Lower lobe of right lung (tissue), 2 donors: ENCODE measurements around the gene ZNF655. TPM values are rescaled to one million over a fixed set of nuclear protein-coding genes. Genes with fewer than 3 reads are reported as not detected.

Experiments used
- ATAC-seq, 2 donors: fragments of 200-7000 bp; cut with Tn5 transposase; one replicate each; pipeline ENCODE4 v1.9.1; 2020 to 2022; ENCODE audit warnings: mild to moderate bottlenecking in 2 of 2, moderate library complexity in 2 of 2
- DNase-seq: peaks from one replicate; pipeline ENCODE4 v3.0.0-alpha.2; 2020
- H3K27ac ChIP-seq: fragments of 200-600 bp; one replicate; pipeline ENCODE4 v1.8.0; 2022
- H3K27me3 ChIP-seq: fragments of 200-600 bp; one replicate; pipeline ENCODE4 v1.8.0; 2022; ENCODE audit warnings: low read depth
- H3K36me3 ChIP-seq: fragments of 200-600 bp; one replicate; pipeline ENCODE4 v1.8.0; 2022; ENCODE audit warnings: mild to moderate bottlenecking
- H3K4me1 ChIP-seq: fragments of 200-600 bp; one replicate; pipeline ENCODE4 v1.8.0; 2022
- H3K4me3 ChIP-seq: fragments of 200-600 bp; one replicate; pipeline ENCODE4 v1.8.0; 2022; ENCODE audit warnings: mild to moderate bottlenecking
- H3K9me3 ChIP-seq: fragments of 200-600 bp; one replicate; pipeline ENCODE4 v1.8.0; 2022
- CTCF ChIP-seq: fragments of 200-600 bp; IDR thresholded peaks from one replicate; pipeline ENCODE4 v1.8.0; 2022; ENCODE audit warnings: antibody characterized with exemption, mild to moderate bottlenecking
- intact Hi-C: fragments of 100-400 bp; cut with DNase I; formaldehyde crosslinking; loops from one replicate; pipeline ENCODE4 v1.11.0; 2022
- total RNA-seq: library from RNA; stranded (reverse); fragmentation: NEBNext Ultra II Directional; extraction: Animal tissue kit (Norgen Biotek cat#: 25700); gene quantifications from one replicate; pipeline ENCODE4 v1.2.1, GENCODE V29; 2021
- donor health status: DM: no; HTN: yes; CAD: no; lungs with severe emphysema.

Gene ZNF655
- total RNA-seq, 1 donor from 2014 or later = 71.6 TPM

GRCh38 chr7:99531354-99531765, 27.1 kb upstream of the ZNF655 start:
- no peak for ATAC-seq
- H3K27me3 ChIP-seq = no peaks in the 10 kb centered on the region
- no peak for TF ChIP-seq CTCF

GRCh38 chr7:99535667-99536066, 22.8 kb upstream of the ZNF655 start:
- H3K4me3 ChIP-seq = no peak overlapping the region
- H3K36me3 ChIP-seq = peaks cover 14% of the 10 kb centered on the region
- H3K9me3 ChIP-seq = peaks cover 53% of the 10 kb centered on the region
- no peaks in the 10 kb centered on the region for H3K27me3 ChIP-seq
- no peak for TF ChIP-seq CTCF
- H3K27ac ChIP-seq = no peak overlapping the region
- no peak for DNase-seq
- intact Hi-C loops = no loop called here
- ATAC-seq = no peak
- H3K4me1 ChIP-seq = no peaks in the 10 kb centered on the region

More at GRCh38 chr7:99531354-99531765, 27.1 kb upstream of the ZNF655 start:
- DNase-seq = no peak
- Histone ChIP-seq H3K36me3 (peaks cover 43% of the 10 kb centered on the region), H3K9me3 (peaks cover 47% of the 10 kb centered on the region), H3K27ac (no peak overlapping the region), H3K4me3 (no peak overlapping the region), H3K4me1 (no peaks in the 10 kb centered on the region)
- intact Hi-C loops = no loop called here

DNA sequence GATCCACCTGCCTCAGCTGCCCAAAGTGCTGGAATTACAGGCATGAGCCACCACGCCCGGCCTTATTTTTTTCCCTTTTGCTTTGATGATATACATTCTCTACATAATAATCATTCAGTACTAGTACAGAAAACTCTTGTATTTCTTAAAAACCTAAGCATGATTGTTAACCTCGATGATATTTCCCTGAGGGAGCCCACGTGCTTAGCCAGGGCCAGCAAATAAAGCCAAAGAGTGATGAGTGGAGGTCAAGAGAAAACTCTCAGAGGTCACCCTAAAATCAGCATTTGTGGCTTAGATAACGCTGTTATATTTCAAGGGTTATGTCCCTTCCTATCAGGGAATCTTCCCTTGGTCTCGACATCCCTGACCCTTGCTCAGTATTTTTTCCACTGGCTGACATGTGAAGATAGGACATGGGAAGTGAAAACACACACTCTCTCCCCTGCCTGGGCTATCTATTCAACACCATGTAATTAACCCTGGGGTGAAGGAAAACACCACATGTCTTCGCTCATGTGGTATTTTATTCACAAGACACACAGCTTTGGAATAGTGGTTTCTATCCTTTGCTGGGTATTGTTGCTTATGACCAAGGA, 19.1 kb upstream of the ZNF655 start:
- Histone ChIP-seq H3K4me3 (no peak overlapping the region), H3K9me3 (peaks cover 35% of the 10 kb centered on the region), H3K36me3 (no peaks in the 10 kb centered on the region), H3K27ac (no peak overlapping the region), H3K4me1 (no peaks in the 10 kb centered on the region), H3K27me3 (no peaks in the 10 kb centered on the region)
- no peak for TF ChIP-seq CTCF
- DNase-seq (no peak), ATAC-seq (no peak)
- intact Hi-C loops = no loop called here

GRCh38 chr7:99540542-99540941, 17.9 kb upstream of the ZNF655 start:
- H3K4me1 ChIP-seq = no peaks in the 10 kb centered on the region
- intact Hi-C loops = loop anchor here (10.0 kb wide), 1 partner anchor 56 kb away; no protein-coding TSS in a partner anchor
- H3K4me3 ChIP-seq = no peak overlapping the region
- no peak for DNase-seq
- H3K27me3 ChIP-seq = no peaks in the 10 kb centered on the region
- no peak overlapping the region for H3K27ac ChIP-seq
- H3K36me3 ChIP-seq = no peaks in the 10 kb centered on the region
- TF ChIP-seq CTCF = no peak
- H3K9me3 ChIP-seq = peaks cover 35% of the 10 kb centered on the region
- no peak for ATAC-seq

DNA sequence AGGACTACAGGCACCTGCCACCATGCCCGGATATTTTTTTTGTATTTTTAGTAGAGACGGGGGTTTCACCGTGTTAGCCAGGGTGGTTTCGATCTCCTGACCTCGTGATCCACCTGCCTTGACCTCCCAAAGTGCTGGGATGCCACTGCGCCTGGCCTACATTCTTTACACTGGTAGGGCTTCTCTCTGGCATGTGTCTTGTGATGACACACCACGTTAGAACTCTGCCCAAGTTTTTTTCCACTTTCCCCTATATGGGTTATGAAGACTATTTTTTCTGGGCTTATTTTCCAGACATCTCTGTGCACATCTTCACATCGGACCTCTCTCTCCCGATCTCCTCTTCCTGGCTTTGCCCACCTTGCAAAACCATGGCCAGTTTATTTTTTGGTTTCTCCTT, 17.2 kb upstream of the ZNF655 start:
- DNase-seq = no peak
- Histone ChIP-seq H3K9me3 (peaks cover 35% of the 10 kb centered on the region), H3K36me3 (no peaks in the 10 kb centered on the region), H3K27ac (no peak overlapping the region), H3K4me3 (no peak overlapping the region), H3K4me1 (no peaks in the 10 kb centered on the region), H3K27me3 (no peaks in the 10 kb centered on the region)
- no peak for TF ChIP-seq CTCF
- no peak for ATAC-seq
- intact Hi-C loops = loop anchor here (10.0 kb wide), 1 partner anchor 56 kb away; no protein-coding TSS in a partner anchor
